CD4-positive, alpha-beta T cell treated with Interferon alpha-2 for 1 hour (primary cell): ENCODE results near the gene TMEM236.

Experiments
- DNase-seq, 2 donors: peaks; one replicate each; pipeline ENCODE4 v3.0.0-alpha.2; 2020 to 2022

Gene TMEM236

GRCh38 chr10:17743437-17743836 is 8.6 kb upstream of the TMEM236 start:
- no peak for DNase-seq

DNA sequence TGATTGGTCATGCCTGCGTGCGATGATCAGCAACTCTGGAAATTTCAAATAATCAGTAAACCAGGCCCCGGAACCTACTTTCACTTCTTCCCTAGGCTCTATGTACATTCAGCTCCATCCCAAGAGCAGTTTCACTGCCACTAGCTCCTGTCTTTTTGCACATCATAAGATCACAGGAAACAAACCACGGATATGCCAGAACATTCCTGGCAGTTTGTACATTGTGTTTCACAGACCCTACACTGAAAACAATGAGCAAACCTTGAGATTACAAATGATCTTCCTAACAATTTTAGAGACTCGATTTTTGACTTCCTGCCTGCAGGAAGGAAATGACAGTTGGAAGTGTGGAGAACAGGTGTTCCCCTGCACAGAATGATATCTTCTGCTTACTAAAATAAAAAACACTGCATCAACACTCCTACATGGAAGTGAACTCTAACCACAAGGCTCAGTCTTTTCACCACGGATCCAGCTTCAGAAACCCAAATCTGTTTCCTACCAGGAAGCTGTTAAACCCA is 7.6 kb upstream of the TMEM236 start:
- no peak for DNase-seq

GRCh38 chr10:17747883-17748550 is 4.0 kb upstream of the TMEM236 start:
- no peak for DNase-seq

GRCh38 chr10:17749890-17750289 is 2.1 kb upstream of the TMEM236 start:
- no peak for DNase-seq

GRCh38 chr10:17756557-17757217 is 4.7 kb downstream of the TMEM236 start:
- peak in 1 of 2 donors; percentile 25 for DNase-seq

GRCh38 chr10:17758200-17758599 is 6.2 kb downstream of the TMEM236 start:
- DNase-seq: no peak

GRCh38 chr10:17758896-17759295 is 6.9 kb downstream of the TMEM236 start:
- DNase-seq: no peak

GRCh38 chr10:17764142-17764541 is 12.1 kb downstream of the TMEM236 start:
- DNase-seq: no peak

GRCh38 chr10:17765602-17766001 is 13.6 kb downstream of the TMEM236 start:
- DNase-seq: no peak

GRCh38 chr10:17766731-17767130 is 14.7 kb downstream of the TMEM236 start:
- DNase-seq: no peak

GRCh38 chr10:17768496-17768895 is 16.5 kb downstream of the TMEM236 start:
- DNase-seq: peak in 1 of 2 donors; percentile 11

GRCh38 chr10:17768957-17769356 is 17.0 kb downstream of the TMEM236 start:
- DNase-seq: no peak

- DNase-seq: peak; percentile 19 to 20
Measured at GRCh38 chr10:17771017-17771416, 19.0 kb downstream of the TMEM236 start.

- DNase-seq: no peak
Measured at GRCh38 chr10:17779784-17780183, 27.8 kb downstream of the TMEM236 start.

- DNase-seq: no peak
Measured at GRCh38 chr10:17780727-17781126, 28.7 kb downstream of the TMEM236 start.

GRCh38 chr10:17781856-17782255 is 29.9 kb downstream of the TMEM236 start:
- DNase-seq: no peak

GRCh38 chr10:17782921-17783665 is 31.1 kb downstream of the TMEM236 start:
- DNase-seq: no peak

DNA sequence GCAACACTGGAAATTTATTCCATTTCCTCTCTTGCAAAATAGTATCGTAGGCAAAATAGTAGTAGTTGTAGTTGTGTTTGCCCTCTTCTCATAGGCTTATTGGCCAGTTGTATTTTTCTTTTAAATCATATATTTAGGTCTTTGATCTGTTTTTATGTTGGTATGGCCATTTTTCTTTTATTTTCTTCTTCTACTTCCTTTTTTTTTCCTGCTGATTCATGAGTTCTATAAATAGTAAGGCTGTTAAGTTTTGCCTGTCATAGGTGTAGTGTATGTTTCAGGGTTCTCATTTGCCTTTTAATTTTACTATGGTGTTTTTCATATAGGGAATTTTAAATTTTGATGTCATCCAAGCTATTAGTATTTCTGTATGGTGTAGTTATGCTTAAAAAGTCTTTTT is 31.8 kb downstream of the TMEM236 start:
- DNase-seq: no peak

GRCh38 chr10:17784688-17785087 is 32.7 kb downstream of the TMEM236 start:
- no peak for DNase-seq

DNA sequence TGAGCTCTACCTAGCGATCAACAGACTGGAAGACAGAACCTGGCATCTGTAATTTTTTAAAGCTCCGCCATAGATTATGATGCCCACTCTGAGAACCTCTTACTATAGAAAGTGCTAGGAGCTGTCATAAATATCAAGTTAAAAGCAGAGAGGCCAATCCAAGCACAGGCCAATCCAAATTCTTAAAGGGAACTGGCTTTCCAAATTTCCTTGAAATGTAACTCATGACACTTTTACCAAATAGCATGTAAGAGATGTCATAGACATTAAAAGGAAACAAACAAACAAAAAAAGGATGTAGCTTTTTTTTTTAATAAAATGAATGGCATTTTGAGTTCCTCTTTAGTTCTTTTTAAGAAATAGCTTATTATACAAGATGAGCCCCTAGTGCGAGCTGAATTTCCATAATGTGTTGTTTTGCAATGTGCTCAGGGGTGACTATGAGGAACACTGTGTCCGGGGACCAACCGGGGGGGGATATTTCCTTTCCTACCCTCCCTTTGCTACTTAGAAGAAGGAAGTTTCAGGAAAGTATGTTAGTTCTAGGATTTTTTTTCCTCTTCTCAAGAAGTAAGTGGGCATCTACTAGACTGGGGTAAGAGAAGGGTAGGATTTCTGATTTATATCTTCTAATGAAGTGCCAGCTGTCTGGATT is 33.4 kb downstream of the TMEM236 start:
- DNase-seq: peak in 1 of 2 donors; percentile 27

DNA sequence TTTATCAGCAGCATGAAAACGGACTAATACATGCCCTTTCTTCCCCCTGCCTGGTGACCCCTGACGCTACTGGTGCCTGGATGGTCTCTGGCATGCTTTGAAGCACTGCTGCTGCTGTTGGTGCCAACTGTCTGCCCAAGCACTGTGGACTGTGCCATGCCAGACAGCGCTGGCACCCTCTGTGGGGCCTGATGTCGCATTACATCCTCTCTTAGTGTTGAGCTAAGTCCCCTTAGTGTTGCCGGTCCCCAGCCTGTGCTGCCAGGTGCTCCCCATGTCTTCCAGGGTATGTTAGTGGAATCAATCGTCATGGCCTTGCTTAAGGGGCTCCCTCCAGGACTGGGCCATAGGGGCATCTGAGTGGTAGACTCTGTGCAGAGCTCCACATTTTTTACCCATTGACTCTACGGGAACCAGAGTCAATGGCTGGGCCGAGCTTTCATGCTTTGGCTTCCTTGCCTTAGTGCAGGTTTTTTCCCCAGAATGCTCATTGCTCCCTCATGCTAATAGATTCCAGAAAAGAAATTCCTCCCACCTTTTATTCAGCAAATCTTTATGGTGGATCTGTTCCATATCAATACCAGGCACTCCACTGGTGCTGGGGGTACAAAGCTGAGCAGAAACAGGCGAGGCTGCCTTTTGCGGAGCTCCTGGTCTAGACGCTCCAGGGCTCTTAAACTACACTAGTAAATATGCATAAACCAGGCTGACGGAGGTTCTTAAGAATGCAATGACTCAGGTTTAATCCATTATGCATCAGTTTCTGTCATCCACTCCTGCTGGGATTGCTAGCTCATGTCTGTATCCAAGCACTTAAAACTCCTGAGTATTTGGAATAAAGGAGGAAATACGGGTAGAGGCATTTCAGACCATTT is 35.3 kb downstream of the TMEM236 start:
- DNase-seq: no peak

GRCh38 chr10:17788646-17789045 is 36.6 kb downstream of the TMEM236 start:
- no peak for DNase-seq
